GM12801 (cell line): ENCODE data around the gene CCNYL1.

ENCODE experiments used
- TF ChIP-seq, protein P1 (sequence below): IDR thresholded peaks from one replicate; pipeline ENCODE4 v1.5.1; 2011; ENCODE audit warnings: control low read depth; ENCODE audit not compliant: insufficient read length; ENCODE audit errors: extremely low read depth

Gene CCNYL1

DNA sequence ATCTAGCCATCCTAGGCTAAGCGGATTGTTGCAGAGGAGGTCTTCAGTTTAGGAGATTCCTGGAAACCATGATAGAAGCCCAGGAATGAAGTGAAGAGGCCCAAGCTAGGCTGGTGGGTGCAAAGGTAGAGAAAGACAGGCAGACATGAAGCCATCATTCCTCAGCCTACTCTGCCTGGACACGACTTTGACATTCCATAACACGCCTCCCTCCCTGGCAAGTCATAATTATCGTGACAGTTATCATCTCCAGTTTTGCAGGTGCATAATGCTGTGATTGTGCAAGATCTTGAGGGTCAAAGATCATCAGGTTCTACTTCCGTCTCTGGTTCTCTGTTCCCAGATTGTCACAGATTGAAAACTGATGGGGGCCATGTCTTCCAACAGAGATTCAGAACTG lies 73.5 kb downstream of the CCNYL1 start:
- TF ChIP-seq, protein P1, sequence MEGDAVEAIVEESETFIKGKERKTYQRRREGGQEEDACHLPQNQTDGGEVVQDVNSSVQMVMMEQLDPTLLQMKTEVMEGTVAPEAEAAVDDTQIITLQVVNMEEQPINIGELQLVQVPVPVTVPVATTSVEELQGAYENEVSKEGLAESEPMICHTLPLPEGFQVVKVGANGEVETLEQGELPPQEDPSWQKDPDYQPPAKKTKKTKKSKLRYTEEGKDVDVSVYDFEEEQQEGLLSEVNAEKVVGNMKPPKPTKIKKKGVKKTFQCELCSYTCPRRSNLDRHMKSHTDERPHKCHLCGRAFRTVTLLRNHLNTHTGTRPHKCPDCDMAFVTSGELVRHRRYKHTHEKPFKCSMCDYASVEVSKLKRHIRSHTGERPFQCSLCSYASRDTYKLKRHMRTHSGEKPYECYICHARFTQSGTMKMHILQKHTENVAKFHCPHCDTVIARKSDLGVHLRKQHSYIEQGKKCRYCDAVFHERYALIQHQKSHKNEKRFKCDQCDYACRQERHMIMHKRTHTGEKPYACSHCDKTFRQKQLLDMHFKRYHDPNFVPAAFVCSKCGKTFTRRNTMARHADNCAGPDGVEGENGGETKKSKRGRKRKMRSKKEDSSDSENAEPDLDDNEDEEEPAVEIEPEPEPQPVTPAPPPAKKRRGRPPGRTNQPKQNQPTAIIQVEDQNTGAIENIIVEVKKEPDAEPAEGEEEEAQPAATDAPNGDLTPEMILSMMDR, result no peak

DNA sequence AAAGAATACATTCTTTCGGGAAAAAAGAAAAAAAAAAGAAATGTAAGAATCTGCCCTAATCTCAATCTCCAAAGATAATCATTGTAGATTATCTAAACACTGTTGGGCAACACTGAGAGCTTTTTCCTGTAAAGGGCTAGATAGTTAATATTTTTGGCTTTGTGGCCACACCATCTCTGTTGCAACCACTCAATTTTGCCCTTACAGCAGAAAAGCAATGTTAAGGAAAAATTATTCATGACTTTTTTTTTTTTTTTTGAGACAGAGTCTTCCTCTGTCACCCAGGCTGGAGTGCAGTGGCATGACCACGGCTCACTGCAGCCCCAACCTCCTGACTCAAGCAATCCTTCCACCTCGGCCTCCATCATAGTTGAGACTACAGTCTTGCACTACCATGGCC lies 75.6 kb downstream of the CCNYL1 start:
- TF ChIP-seq, protein P1, result no peak

DNA sequence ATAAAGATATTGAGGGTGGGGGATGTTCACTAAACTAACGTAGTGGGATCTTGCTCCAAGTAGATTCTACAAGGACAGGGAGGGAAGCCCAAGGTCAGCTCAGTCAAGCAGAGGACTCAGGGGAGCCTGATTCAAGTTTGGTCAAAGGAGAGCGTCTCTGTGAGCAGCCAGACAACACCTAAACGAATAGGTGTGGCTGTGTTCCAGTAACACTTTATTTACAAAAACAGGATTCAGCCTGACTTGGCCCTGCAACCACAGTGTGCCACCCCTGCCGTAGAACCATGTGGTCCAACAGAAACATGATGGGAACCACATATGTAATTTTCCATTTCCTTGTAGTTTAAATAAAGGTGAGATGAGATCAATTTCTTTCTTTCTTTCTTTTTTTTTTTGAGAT lies 76.4 kb downstream of the CCNYL1 start:
- TF ChIP-seq, protein P1, result no peak

DNA sequence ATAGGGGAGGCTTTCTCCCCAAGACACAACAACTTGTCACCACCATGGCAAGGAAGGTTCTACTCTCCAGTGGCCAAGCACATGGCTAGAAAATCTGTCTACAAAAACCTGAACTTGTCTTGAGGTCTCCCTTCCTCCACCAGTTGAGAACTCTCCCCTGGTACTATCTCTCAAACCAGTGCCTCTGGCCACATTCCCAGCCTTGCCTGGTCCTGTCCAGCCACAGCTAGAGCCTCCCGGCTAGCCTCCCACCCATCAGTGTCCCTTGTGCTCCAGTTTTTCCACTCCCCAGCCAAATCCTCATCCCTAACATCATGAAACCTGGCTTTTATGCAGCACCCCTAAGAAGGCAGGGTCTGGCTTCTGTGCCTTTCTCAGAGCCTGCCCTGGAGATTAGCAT lies 79.5 kb downstream of the CCNYL1 start:
- TF ChIP-seq, protein P1, result no peak

DNA sequence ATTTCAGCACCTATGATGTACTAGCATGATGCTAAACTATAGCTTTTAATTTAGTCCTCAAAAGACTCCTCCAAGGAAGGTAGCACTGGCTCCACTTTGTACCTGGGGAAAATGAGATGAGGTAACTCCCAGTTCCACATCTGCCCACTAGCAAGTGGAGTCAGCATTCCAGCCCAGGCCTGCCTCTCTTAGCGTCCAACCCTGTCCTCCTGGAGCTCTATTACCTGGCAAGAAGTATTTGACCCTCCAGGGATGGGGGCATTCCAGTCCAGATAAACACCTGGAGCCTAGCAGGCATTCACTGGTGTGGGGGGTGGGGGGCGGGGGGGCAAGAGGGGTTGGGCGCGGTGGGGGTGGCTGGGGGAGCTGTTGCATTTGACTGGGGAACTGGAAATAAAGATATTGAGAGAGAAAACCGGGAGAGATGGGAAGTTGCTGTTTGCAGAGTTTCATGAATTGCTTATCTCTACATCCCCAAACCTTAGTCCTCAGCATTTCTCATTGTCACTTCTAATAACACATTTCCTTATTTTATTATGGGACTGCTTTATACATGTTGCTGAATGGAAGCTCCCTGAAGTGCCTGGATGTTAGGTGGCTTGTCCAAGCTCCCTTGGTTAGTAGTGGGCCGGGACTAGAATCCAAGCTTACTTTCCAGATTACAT lies 80.3 kb downstream of the CCNYL1 start:
- TF ChIP-seq, protein P1, result no peak

DNA sequence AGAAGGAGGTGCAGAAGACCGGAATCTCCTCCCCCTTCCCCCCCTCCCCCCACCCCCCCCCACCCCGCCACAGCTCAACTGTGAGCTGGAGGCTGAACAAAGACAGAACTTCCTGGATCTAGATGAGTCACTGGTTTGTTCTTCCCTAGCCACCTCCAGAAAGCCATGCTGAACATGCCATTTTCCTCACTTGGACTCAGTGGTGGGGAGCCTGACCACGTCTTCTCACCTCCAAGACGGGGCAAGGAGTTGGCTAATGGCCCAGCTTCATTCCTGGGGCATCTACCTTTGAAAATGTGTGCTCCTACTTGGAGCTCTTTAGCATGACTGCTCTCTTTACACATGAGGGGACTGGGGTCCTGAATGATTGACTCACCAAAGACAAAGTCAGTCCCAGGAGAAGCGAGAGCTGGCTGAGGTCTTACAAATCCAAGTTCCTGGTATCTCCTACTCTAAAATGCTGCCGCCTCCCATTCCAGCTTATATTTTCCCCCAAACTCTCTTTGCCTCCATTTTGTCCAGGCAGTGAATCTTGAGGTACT lies 80.9 kb downstream of the CCNYL1 start:
- TF ChIP-seq, protein P1, result no peak

DNA sequence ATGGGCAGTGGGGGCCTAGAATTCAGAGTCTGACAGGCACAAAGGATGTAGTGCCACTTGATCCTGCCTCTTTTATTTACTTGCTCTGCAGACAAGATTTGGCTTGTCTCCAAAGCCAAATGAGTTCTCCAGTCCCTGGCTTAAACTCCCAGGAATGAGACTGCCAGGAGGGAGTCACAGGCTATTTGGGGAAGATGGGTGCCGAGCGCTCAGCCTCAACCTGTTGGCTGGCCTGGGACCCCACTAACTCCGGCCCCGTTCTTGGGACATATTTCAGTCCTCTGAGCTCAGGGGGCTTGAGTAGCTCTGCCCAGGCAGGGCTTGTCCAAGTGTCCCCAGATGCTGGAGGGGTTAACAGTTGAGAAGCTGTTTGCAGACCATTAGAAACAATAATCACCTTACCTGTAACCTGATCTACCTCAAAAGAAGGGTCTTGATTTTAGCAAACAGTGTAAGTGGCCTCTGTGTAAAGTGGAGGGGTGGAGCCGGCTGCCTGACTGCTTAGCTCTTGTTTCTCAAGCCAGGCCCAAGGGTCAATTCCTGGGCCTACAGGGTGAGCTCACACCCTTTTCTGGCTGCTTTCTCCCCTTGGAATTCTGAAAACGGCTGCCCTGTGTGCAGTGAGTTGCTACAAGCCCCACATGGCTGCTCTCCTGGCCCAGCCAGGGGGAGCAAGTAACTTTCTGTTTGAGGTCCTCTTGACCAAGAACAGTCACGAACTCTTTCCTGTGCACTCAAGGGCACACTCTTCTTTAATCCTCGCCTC lies 85.3 kb downstream of the CCNYL1 start:
- TF ChIP-seq, protein P1, result no peak
